ENCODE results near the gene UST.
"Not testable (repeated sequence)": the region's sequence is repeated elsewhere in the genome, so short reads cannot be mapped to it uniquely, and the experiment has no call there.

The UST gene

GRCh38 chr6:148915810-148916209, 169.0 kb downstream of the UST start:
- H3F3A ChIP-seq (ENCODE audit: insufficient read depth), result no peaks in the 10 kb centered on the region
- no peak overlapping the region for H3K9ac ChIP-seq (ENCODE audit: low read length)
- H3K79me2 ChIP-seq (ENCODE audit: insufficient read depth, low read length), result no peaks in the 10 kb centered on the region
- H3K4me3 ChIP-seq (ENCODE audit: insufficient read depth, low read length, poor library complexity, severe bottlenecking), result no peak overlapping the region
- H4K20me1 ChIP-seq (ENCODE audit: low read depth, low read length), result no peaks in the 10 kb centered on the region
- H3K36me3 ChIP-seq (ENCODE audit: low read length), result no peaks in the 10 kb centered on the region
- no peak for TF ChIP-seq CTCF (IDR thresholded peaks at IDR 0.05; ENCODE audit: insufficient read depth, low read length, poor library complexity, severe bottlenecking)
- no peak for TF ChIP-seq EZH2phosphoT487 (conservative IDR thresholded peaks at IDR 0.05; ENCODE audit: low read length)
- H3K9me2 ChIP-seq (replicated peaks; ENCODE audit: insufficient read depth, low read length), result no peaks in the 10 kb centered on the region
- H3K9me3 ChIP-seq (ENCODE audit: insufficient read depth, low read length), result no peaks in the 10 kb centered on the region
- H3K27ac ChIP-seq (ENCODE audit: low read depth, low read length), result no peak overlapping the region
- H3K4me2 ChIP-seq (ENCODE audit: low read depth, low read length, poor library complexity, severe bottlenecking), result no peak overlapping the region
- H3K27me3 ChIP-seq (ENCODE audit: low read length), result no peaks in the 10 kb centered on the region
- H2AFZ ChIP-seq (ENCODE audit: low read depth, low read length, severe bottlenecking), result no peak overlapping the region

GRCh38 chr6:148916485-148916884, 169.7 kb downstream of the UST start:
- not testable (repeated sequence) for H3K9me2 ChIP-seq (replicated peaks; ENCODE audit: insufficient read depth, low read length); H3K36me3 ChIP-seq (ENCODE audit: low read length); H4K20me1 ChIP-seq (ENCODE audit: low read depth, low read length); H3K27ac ChIP-seq (ENCODE audit: low read depth, low read length); H2AFZ ChIP-seq (ENCODE audit: low read depth, low read length, severe bottlenecking); H3K27me3 ChIP-seq (ENCODE audit: low read length); H3K4me2 ChIP-seq (ENCODE audit: low read depth, low read length, poor library complexity, severe bottlenecking); H3K79me2 ChIP-seq (ENCODE audit: insufficient read depth, low read length); H3K4me3 ChIP-seq (ENCODE audit: insufficient read depth, low read length, poor library complexity, severe bottlenecking); H3K9me3 ChIP-seq (ENCODE audit: insufficient read depth, low read length); H3F3A ChIP-seq (ENCODE audit: insufficient read depth); H3K9ac ChIP-seq (ENCODE audit: low read length)

GRCh38 chr6:148924226-148925012, 177.6 kb downstream of the UST start:
- Histone ChIP-seq H3K27ac (ENCODE audit: low read depth, low read length) (no peak overlapping the region), H3K36me3 (ENCODE audit: low read length) (no peaks in the 10 kb centered on the region), H3K9ac (ENCODE audit: low read length) (no peak overlapping the region)

More at GRCh38 chr6:148924226-148925012, 177.6 kb downstream of the UST start:
- H3K27me3 ChIP-seq (ENCODE audit: low read length), result no peaks in the 10 kb centered on the region
- H3K4me3 ChIP-seq (ENCODE audit: insufficient read depth, low read length, poor library complexity, severe bottlenecking), result no peak overlapping the region
- H3K79me2 ChIP-seq (ENCODE audit: insufficient read depth, low read length), result no peaks in the 10 kb centered on the region
- H3K9me2 ChIP-seq (replicated peaks; ENCODE audit: insufficient read depth, low read length), result no peaks in the 10 kb centered on the region
- TF ChIP-seq EZH2phosphoT487 (conservative IDR thresholded peaks at IDR 0.05; ENCODE audit: low read length) (no peak), CTCF (IDR thresholded peaks at IDR 0.05; ENCODE audit: insufficient read depth, low read length, poor library complexity, severe bottlenecking) (no peak)
- H3K4me2 ChIP-seq (ENCODE audit: low read depth, low read length, poor library complexity, severe bottlenecking), result no peak overlapping the region
- no peaks in the 10 kb centered on the region for H3K9me3 ChIP-seq (ENCODE audit: insufficient read depth, low read length)
- no peaks in the 10 kb centered on the region for H4K20me1 ChIP-seq (ENCODE audit: low read depth, low read length)
- H3F3A ChIP-seq (ENCODE audit: insufficient read depth), result no peaks in the 10 kb centered on the region
- H2AFZ ChIP-seq (ENCODE audit: low read depth, low read length, severe bottlenecking), result no peak overlapping the region

All from SU-DHL-6 (cell line).